K562 (cell line): ENCODE measurements around the gene ZFAND6. TPM values are rescaled to one million over a fixed set of nuclear protein-coding genes. Genes with fewer than 3 reads are reported as not detected.

Experiments
- ATAC-seq: fragments of 200-7000 bp; cut with Tn5 transposase; 3 replicates; pipeline ENCODE4 v1.9.1; 2020; ENCODE audit warnings: moderate library complexity
- BruUV-seq: library from RNA; stranded (reverse); fragments of 400-500 nt; replicated peaks from 2 replicates; lab custom pipeline; 2021; lab: Mats Ljungman, UMichigan
- CTCF ChIA-PET: fragments of 300-600 bp; formaldehyde crosslinking; extraction: SDS; loops from one replicate; lab custom pipeline; 2021; ENCODE audit warnings: low intra/inter-chr PET ratio; lab: Yijun Ruan, JAX
- POLR2A ChIA-PET: fragments of 300-600, 350-650 bp; sonication (Branson Sonifier 250); formaldehyde crosslinking; extraction: SDS; loops from one replicate; lab custom pipeline; 2021; ENCODE audit warnings: antibody characterized with exemption, inconsistent platforms; lab: Yijun Ruan, JAX
- DNase-seq, 4 experiments: peaks; one replicate each; pipeline versions ENCODE4 v3.0.0 to v3.0.0-alpha.2; 2011 to 2018; ENCODE audit warnings: low spot score in 3 of 4, mixed read lengths in 3 of 4; ENCODE audit errors: extremely low read depth in 1 of 4
- FAIRE-seq: peaks from 2 replicates; lab custom pipeline; 2011; peaks lifted over from hg19 to GRCh38; lab: Jason Lieb, UNC
- H2AFZ ChIP-seq: 2 replicates; pipeline ENCODE4 v1.6.0; 2011; ENCODE audit warnings: low read depth, low read length, control low read depth, inconsistent platforms
- H3K27ac ChIP-seq: fragments of 200-600 bp; 3 replicates; pipeline ENCODE4 v1.8.0; 2011; ENCODE audit warnings: low read depth, mild to moderate bottlenecking, control low read depth, inconsistent platforms, low read length, moderate library complexity, mixed read lengths; ENCODE audit errors: extremely low read depth
- H3K27me3 ChIP-seq, 2 experiments: fragments of 300-600 bp in 1 of 2; 2 replicates in 1 of 2; 3 replicates in 1 of 2; pipeline versions ENCODE4 v1.6.0 to v1.8.0; 2011; ENCODE audit warnings: inconsistent platforms in 2 of 2, low read length in 2 of 2, mild to moderate bottlenecking in 1 of 2, mixed read lengths in 1 of 2, moderate library complexity in 1 of 2; ENCODE audit not compliant: control insufficient read depth in 2 of 2, insufficient read depth in 2 of 2
- H3K36me3 ChIP-seq: fragments of 300-600 bp; 3 replicates; pipeline ENCODE4 v1.8.0; 2011; ENCODE audit warnings: mild to moderate bottlenecking, low read length, inconsistent platforms; ENCODE audit not compliant: control insufficient read depth, insufficient read depth
- H3K4me1 ChIP-seq, 2 experiments: fragments of 200-600 bp in 1 of 2; replicated peaks in 1 of 2; 2 replicates in 1 of 2; 3 replicates in 1 of 2; pipeline versions ENCODE4 v1.5.1 to v1.8.0; 2011; ENCODE audit warnings: inconsistent platforms in 2 of 2, low read length in 2 of 2, mild to moderate bottlenecking in 1 of 2, mixed read lengths in 1 of 2, moderate library complexity in 1 of 2; ENCODE audit not compliant: control insufficient read depth in 2 of 2, insufficient read depth in 2 of 2
- H3K4me2 ChIP-seq: 2 replicates; pipeline ENCODE4 v1.6.1; 2011; ENCODE audit warnings: low read length, control low read depth, inconsistent platforms, mixed read lengths; ENCODE audit not compliant: insufficient read depth
- H3K4me3 ChIP-seq: fragments of 200-600 bp; sonication (generic), shearing (Covaris generic); 2 replicates; pipeline ENCODE4 v1.5.1; 2016; ENCODE audit warnings: control low read depth, inconsistent platforms
- H3K79me2 ChIP-seq: fragments of 200-600 bp; 3 replicates; pipeline ENCODE4 v1.8.0; 2011; ENCODE audit warnings: low read length, inconsistent platforms; ENCODE audit not compliant: control insufficient read depth, insufficient read depth
- H3K9ac ChIP-seq, 2 experiments: 2 replicates each; pipeline versions ENCODE4 v1.6.0 to v1.6.1; 2011; ENCODE audit warnings: low read depth in 2 of 2, low read length in 2 of 2, control low read depth in 1 of 2, inconsistent platforms in 1 of 2, mild to moderate bottlenecking in 1 of 2, mixed read lengths in 1 of 2; ENCODE audit not compliant: insufficient read depth in 1 of 2
- H3K9me1 ChIP-seq: one replicate; pipeline ENCODE4 v1.6.0; 2011; ENCODE audit warnings: inconsistent platforms, mild to moderate bottlenecking, low read length, moderate library complexity; ENCODE audit not compliant: control insufficient read depth, insufficient read depth
- H3K9me3 ChIP-seq: replicated peaks from 2 replicates; pipeline ENCODE4 v1.5.1; 2011; ENCODE audit warnings: low read depth, low read length, inconsistent platforms; ENCODE audit not compliant: control insufficient read depth, insufficient read depth
- H4K20me1 ChIP-seq: replicated peaks from 2 replicates; pipeline ENCODE4 v1.6.1; 2011; ENCODE audit warnings: low read length, inconsistent platforms, mixed read lengths; ENCODE audit not compliant: control insufficient read depth, insufficient read depth
- MYNN ChIP-seq, 2 experiments: sonication (generic); formaldehyde crosslinking in 1 of 2; IDR thresholded peaks; 2 replicates each; pipeline versions ENCODE4 v1.5.0 to v1.6.1; 2016 to 2020; ENCODE audit warnings: antibody characterized with exemption in 1 of 2, missing genetic modification reagents in 1 of 2
- OTX1 ChIP-seq: fragments of 450-650 bp; formaldehyde crosslinking; IDR thresholded peaks from 2 replicates; pipeline ENCODE4 v1.4.0; 2022; ENCODE audit warnings: mild to moderate bottlenecking
- SREBF2 ChIP-seq: sonication (generic); formaldehyde crosslinking; IDR thresholded peaks from 2 replicates; pipeline ENCODE4 v1.4.0; 2020; ENCODE audit warnings: mild to moderate bottlenecking, missing genetic modification reagents
- WGBS: fragments of 100-300 bp; shearing (Covaris generic); methylation state at CpG from one replicate; pipeline ENCODE4 v1.1.6; 2016; ENCODE audit warnings: low coverage, mixed read lengths; ENCODE audit not compliant: insufficient coverage; ENCODE audit errors: missing lambda C conversion rate; 5-methylcytosine and 5-hydroxymethylcytosine counted together
- in situ Hi-C: fragments of 300-500 bp; cut with MboI; formaldehyde crosslinking; loops from 4 replicates; pipeline ENCODE4 v1.15.0; 2018; ENCODE audit warnings: inconsistent platforms, mixed read lengths
- intact Hi-C: fragments of 100-400 bp; cut with micrococcal nuclease; formaldehyde crosslinking; loops from 2 replicates; pipeline ENCODE4 v1.14.2; 2022
- polyA plus RNA-seq, 8 experiments: library from polyadenylated mRNA; depleted of rRNA in 4 of 8; stranded (reverse) in 5 of 8; unstranded in 3 of 8; fragments of >200 nt; fragmentation: Nextera tagmentation in 2 of 8; fragmentation: Illumina TruSeq in 1 of 8; extraction: Ambion mirVana in 2 of 8; extraction: Trizol in 1 of 8; gene quantifications; 2 replicates each; pipeline versions ENCODE4 v1.2.1 to v1.2.3, GENCODE V29; 2011 to 2014; ENCODE audit warnings: inconsistent platforms in 1 of 8, missing spikeins in 1 of 8
- total RNA-seq, 7 experiments: library from RNA; depleted of rRNA in 6 of 7; stranded (reverse); fragments of >200 nt in 6 of 7; fragmentation: Illumina TruSeq in 2 of 7; extraction: Trizol in 2 of 7; gene quantifications; 2 replicates each; pipeline versions ENCODE4 v1.2.1 to v1.2.3, GENCODE V29; 2011 to 2021; ENCODE audit warnings: low replicate concordance in 1 of 7
- TF ChIP-seq, protein P1 (sequence below): sonication (generic); formaldehyde crosslinking; IDR thresholded peaks from 2 replicates; pipeline ENCODE4 v1.8.1; 2023; ENCODE audit warnings: mild to moderate bottlenecking, missing genetic modification reagents

The ZFAND6 gene
- total and polyA plus RNA-seq, 9 of the 15 experiments (the other 6 are each of a cell fraction or from before 2014, with no cell fraction given) = 53.9 to 206 (median 88.9) TPM

DNA sequence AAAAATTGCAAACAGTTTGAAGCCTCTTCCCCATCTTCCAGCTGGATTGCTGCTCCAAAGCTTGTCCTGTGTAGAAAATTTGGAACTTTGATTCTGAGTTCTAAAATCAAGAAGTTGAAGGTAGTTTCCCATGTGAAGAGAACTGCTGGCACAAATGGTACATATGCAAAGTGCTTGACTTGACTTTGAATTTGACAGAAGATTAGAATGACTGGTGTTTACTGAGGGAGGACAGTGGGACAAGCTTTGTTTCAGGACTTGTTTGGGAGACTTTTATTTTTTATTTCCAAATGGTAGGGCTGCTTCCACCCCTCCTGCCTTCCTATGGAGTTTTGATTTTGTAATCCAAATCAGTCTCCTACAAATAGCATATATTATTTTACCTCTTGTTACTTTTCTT lies 7.4 kb downstream of the ZFAND6 start:
- no peak for FAIRE-seq
- Histone ChIP-seq H3K4me1 (peaks cover 13 to 14% of the 10 kb centered on the region in 2 experiments), H3K36me3 (no peaks in the 10 kb centered on the region), H3K9me1 (no peaks in the 10 kb centered on the region), H3K27me3 (no peaks in the 10 kb centered on the region), H3K9me3 (no peaks in the 10 kb centered on the region), H3K4me2 (no peak overlapping the region), H3K9ac (no peak overlapping the region), H3K79me2 (peaks cover 99% of the 10 kb centered on the region), H4K20me1 (0 out of 2 replicates have a peak, but pooled peaks cover 3% of the 10 kb centered on the region), H2AFZ (no peak overlapping the region), H3K4me3 (no peak overlapping the region), H3K27ac (peak overlapping the region; percentile 9; the same call in 2 of the 3 replicates)
- POLR2A ChIA-PET = interaction anchor here (0.7 to 1.6 kb wide), 3 partner anchors 14 to 136 kb away, joined by 3 to 4 read pairs (median 4); no protein-coding TSS in a partner anchor
- in situ Hi-C loops (loop anchor here (5.0 kb wide), 1 partner anchor 90 kb away; no protein-coding TSS in a partner anchor), intact Hi-C loops (no loop called here)
- TF ChIP-seq MYNN (IDR thresholded peaks at IDR 0.05) (peak; percentile 88), MYNN (CRISPR knock-in tag; IDR thresholded peaks at IDR 0.05) (no peak), OTX1 (no peak)
- CTCF ChIA-PET = no interaction called here
- BruUV-seq = no TSS peak
- DNase-seq = no peak
- no peak for ATAC-seq

DNA sequence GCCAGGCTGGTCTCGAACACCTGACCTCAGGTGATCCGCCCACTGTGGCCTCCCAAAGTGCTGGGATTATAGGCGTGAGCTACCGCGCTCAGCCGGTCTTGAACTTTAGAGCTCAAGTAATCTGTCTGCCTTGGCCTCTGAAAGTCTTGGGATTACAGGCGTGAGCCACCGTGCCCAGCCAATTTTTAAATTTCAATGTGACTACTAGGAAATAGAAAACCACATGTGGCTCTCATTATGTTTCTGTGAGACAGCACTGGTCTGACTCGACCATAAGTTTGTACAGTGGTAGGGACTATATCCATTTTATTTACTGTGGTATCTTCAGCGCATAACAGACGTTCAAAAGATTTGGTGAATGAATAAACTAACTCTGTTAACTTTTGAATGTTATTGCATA lies 9.1 kb downstream of the ZFAND6 start:
- in situ Hi-C loops (loop anchor here (5.0 kb wide), 1 partner anchor 89 kb away; no protein-coding TSS in a partner anchor), intact Hi-C loops (no loop called here)
- POLR2A ChIA-PET = interaction anchor here (0.6 to 1.1 kb wide), 2 partner anchors 8 to 1153 kb away, joined by 3 read pairs; no protein-coding TSS in a partner anchor
- Histone ChIP-seq H3K36me3 (no peaks in the 10 kb centered on the region), H4K20me1 (no peaks in the 10 kb centered on the region), H3K4me3 (no peak overlapping the region), H2AFZ (no peak overlapping the region), H3K27me3 (no peaks in the 10 kb centered on the region), H3K9me3 (no peaks in the 10 kb centered on the region), H3K4me1 (peaks cover 14 to 15% of the 10 kb centered on the region in 2 experiments; a peak in 4 of 5 replicates), H3K9me1 (no peaks in the 10 kb centered on the region), H3K79me2 (peaks cover 99% of the 10 kb centered on the region), H3K4me2 (0 out of 2 replicates have a peak overlapping the region, but pooled peaks have one; percentile 11), H3K27ac (peak overlapping the region; percentile 47; the same call in 1 of the 3 replicates), H3K9ac (peak overlapping the region; percentile 10 to 14; a peak in 2 of 4 replicates)
- 59% methylated on average over 11 of the region's 11 CpGs for WGBS
- no peak for TF ChIP-seq SREBF2 (CRISPR knock-in tag)
- TF ChIP-seq, protein P1, sequence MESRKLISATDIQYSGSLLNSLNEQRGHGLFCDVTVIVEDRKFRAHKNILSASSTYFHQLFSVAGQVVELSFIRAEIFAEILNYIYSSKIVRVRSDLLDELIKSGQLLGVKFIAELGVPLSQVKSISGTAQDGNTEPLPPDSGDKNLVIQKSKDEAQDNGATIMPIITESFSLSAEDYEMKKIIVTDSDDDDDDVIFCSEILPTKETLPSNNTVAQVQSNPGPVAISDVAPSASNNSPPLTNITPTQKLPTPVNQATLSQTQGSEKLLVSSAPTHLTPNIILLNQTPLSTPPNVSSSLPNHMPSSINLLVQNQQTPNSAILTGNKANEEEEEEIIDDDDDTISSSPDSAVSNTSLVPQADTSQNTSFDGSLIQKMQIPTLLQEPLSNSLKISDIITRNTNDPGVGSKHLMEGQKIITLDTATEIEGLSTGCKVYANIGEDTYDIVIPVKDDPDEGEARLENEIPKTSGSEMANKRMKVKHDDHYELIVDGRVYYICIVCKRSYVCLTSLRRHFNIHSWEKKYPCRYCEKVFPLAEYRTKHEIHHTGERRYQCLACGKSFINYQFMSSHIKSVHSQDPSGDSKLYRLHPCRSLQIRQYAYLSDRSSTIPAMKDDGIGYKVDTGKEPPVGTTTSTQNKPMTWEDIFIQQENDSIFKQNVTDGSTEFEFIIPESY (CRISPR knock-in tag) = peak; percentile 62; the same call in 1 of the 2 replicates
- no peak for FAIRE-seq
- ATAC-seq = peak; percentile 1; the same call in 2 of the 3 replicates
- CTCF ChIA-PET = no interaction called here
- no TSS peak for BruUV-seq
- DNase-seq = no peak
